Kidney epithelial cell (primary cell): ENCODE data around the gene NYAP1. TPM values are rescaled to one million over a fixed set of nuclear protein-coding genes. Genes with fewer than 3 reads are reported as not detected.

Source experiments
- DNase-seq: peaks from one replicate; pipeline ENCODE4 v3.0.0-alpha.2; 2010; ENCODE audit warnings: low read depth
- H3K27me3 ChIP-seq: 2 replicates; pipeline ENCODE4 v1.6.0; 2011; ENCODE audit warnings: low read length; ENCODE audit not compliant: control insufficient read depth, insufficient read depth
- H3K36me3 ChIP-seq: 2 replicates; pipeline ENCODE4 v1.5.1; 2011; ENCODE audit warnings: low read length; ENCODE audit not compliant: control insufficient read depth, insufficient read depth
- H3K4me3 ChIP-seq: 2 replicates; pipeline ENCODE4 v1.5.1; 2011; ENCODE audit warnings: low read depth, mild to moderate bottlenecking, control low read depth, low read length
- CTCF ChIP-seq: IDR thresholded peaks from 2 replicates; pipeline ENCODE4 v1.5.1; 2011; ENCODE audit warnings: mild to moderate bottlenecking, moderate library complexity, low read length, control low read depth, inconsistent platforms; ENCODE audit not compliant: insufficient read depth, poor library complexity, severe bottlenecking
- total RNA-seq: library from RNA; depleted of rRNA; stranded (reverse); fragments of >200 nt; gene quantifications from 2 replicates; pipeline ENCODE4 v1.2.3, GENCODE V29; 2015

The NYAP1 gene
- total RNA-seq: 0.14 and 0.46 TPM in 2 replicates

DNA sequence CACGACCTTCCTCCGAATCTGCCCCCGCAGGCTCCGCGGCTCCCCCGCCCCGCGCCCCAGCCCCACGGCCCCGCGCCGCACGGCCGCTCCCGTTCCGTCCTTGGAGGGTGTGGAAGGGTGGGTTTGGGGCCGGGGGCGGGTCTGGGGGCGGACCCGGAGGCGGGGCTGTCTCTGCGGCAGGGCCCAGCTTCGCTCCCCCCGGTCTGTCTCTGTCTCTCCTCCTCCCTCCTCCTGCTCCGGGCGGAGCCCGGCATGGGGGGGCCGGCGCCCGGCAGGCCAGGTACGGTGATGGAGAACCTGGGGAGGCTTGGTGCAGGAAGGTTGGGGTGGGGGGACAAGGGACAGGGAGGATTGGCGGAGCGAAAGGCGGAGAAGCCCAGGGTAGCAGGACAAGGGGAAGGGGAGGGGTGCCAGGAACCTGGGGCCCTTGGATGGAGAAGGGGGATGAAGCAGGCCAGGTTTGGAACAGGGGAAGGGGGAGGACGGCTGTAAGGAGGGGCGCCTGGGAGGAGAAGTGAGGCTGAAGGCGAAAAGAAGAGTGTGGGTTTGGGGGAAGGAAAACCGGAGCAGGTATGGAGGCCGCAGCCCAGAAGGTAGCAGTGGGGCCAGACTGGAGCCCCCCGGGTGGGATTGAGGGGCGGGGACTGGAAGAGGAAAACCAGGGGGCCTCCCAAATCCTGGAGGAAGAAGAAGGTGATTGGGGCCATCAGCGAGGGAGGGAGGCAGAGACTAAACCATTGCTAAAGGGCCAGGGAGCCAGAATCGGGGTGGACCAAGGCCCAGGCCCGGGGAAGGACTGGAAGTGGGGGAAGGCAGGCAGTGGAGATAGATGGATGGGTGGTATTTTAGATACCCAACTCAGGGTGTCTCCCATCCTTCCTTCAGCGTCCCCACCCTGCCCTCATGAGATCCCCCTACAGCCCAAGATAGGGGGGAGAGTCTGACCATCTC is at the start of gene NYAP1:
TSS of gene NYAP1 (plus strand) at position 206 of the 951 bp plus-strand sequence. CDS start 1,385 bp downstream, outside the sequence.
- H3K36me3 ChIP-seq: no peaks in the 10 kb centered on the region

GRCh38 chr7:100434297-100435144 is 49.2 kb upstream of the NYAP1 start:
- H3K27me3 ChIP-seq: no peaks in the 10 kb centered on the region
- H3K4me3 ChIP-seq: peak overlapping the region; percentile 95
- TF ChIP-seq CTCF: no peak
- H3K36me3 ChIP-seq: peaks cover 2% of the 10 kb centered on the region
- no peak for DNase-seq

More for the DNA sequence above, at the start of gene NYAP1:
- no peaks in the 10 kb centered on the region for H3K27me3 ChIP-seq
- peak within 1 kb of the TSS; percentile 52 for H3K4me3 ChIP-seq
- no peak for DNase-seq
- TF ChIP-seq CTCF: no peak

- H3K4me3 ChIP-seq: peak overlapping the region; percentile 95
- no peak for DNase-seq
- H3K36me3 ChIP-seq: peaks cover 2% of the 10 kb centered on the region
- H3K27me3 ChIP-seq: no peaks in the 10 kb centered on the region
- TF ChIP-seq CTCF: no peak
These were observed 48.1 kb upstream of the NYAP1 start for GRCh38 chr7:100435401-100436304.

DNA sequence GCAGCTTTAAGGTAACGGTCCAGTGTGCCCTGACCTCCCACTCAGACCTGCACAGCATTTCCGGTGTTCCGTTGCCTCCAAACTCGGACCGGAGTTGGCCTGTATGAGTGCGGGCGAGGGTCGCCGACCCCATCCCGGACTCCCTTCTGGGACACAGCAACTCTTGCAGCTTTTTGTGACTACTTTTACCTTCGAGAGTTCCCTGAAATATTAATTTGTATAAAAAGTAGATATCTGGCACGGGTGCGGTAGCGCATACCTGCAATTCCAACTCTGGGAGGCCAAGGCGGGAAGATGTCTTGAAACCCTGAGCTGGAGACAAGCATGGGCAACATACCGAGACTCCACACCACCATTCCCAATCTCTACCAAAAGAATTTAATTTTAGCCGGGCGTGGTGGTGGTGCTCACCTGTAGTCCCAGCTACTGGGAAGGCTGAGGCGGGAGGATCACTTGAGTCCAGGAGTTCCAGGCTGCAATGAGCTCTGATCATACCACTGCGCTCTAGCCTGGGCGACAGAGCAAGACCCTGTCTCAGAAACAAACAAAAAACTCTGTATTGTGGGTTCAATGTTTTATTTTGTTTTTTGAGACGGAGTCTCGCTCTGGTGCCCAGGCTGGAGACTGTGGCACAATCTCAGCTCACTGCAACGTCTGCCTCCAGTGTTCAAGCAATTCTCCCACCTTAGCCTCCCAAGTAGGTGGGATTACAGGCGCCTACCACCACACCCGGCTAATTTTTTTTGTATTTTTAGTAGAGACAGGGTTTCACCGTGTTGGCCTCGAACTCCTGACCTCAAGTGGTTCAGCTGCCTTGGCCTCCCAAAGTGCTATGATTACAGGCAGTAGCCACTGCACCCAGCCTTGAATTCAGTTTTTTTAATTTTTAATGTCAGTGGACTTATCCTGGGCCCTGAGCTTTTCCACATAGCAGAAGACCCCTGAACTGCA is 46.3 kb upstream of the NYAP1 start:
- no peak overlapping the region for H3K4me3 ChIP-seq

More for the DNA sequence above, 46.3 kb upstream of the NYAP1 start:
- no peaks in the 10 kb centered on the region for H3K27me3 ChIP-seq
- H3K36me3 ChIP-seq: peaks cover 2% of the 10 kb centered on the region
- TF ChIP-seq CTCF: no peak
- DNase-seq: no peak
